SU-DHL-6 (cell line): ENCODE data around the gene NEU4.

Source experiments
- CTCF ChIP-seq: fragments of 200-600 bp; sonication (generic); IDR thresholded peaks from one replicate; pipeline ENCODE4 v1.5.1; 2017; ENCODE audit warnings: antibody characterized with exemption, mild to moderate bottlenecking, low read length, moderate library complexity; ENCODE audit not compliant: insufficient read depth, poor library complexity, severe bottlenecking
- EZH2phosphoT487 ChIP-seq: fragments of 200-600 bp; sonication (generic), shearing (Covaris generic); conservative IDR thresholded peaks from 2 replicates; pipeline ENCODE4 v1.6.1; 2018; ENCODE audit warnings: mild to moderate bottlenecking, antibody characterized with exemption, low read length, moderate library complexity, mixed read lengths

- no peak for TF ChIP-seq EZH2phosphoT487
- TF ChIP-seq CTCF = no peak
Observed at GRCh38 chr2:241820625-241821384, 11.8 kb downstream of the NEU4 start.
